Keratinocyte (primary cell): ENCODE data around the gene AGBL2. TPM values are rescaled to one million over a fixed set of nuclear protein-coding genes. Genes with fewer than 3 reads are reported as not detected.

Experiments used
- DNase-seq: peaks from one replicate; pipeline ENCODE4 v3.0.0-alpha.2; 2011; ENCODE audit warnings: low read depth, missing footprints, low spot score
- FAIRE-seq: peaks from 2 replicates; lab custom pipeline; 2011; peaks lifted over from hg19 to GRCh38; lab: Jason Lieb, UNC
- H2AFZ ChIP-seq: 2 replicates; pipeline ENCODE4 v1.6.0; 2012; ENCODE audit warnings: low read length, control low read depth, inconsistent platforms; ENCODE audit not compliant: control insufficient read depth
- H3K27ac ChIP-seq: 2 replicates; pipeline ENCODE4 v1.5.1; 2011; ENCODE audit warnings: low read length; ENCODE audit not compliant: control insufficient read depth, insufficient read depth
- H3K27me3 ChIP-seq: 3 replicates; pipeline ENCODE4 v1.6.0; 2011; ENCODE audit warnings: low read length; ENCODE audit not compliant: control insufficient read depth, insufficient read depth; ENCODE audit errors: extremely low read depth
- H3K36me3 ChIP-seq, 2 experiments: 2 replicates in 1 of 2; 3 replicates in 1 of 2; pipeline ENCODE4 v1.5.1; 2011; ENCODE audit warnings: low read length in 2 of 2, mild to moderate bottlenecking in 1 of 2; ENCODE audit not compliant: control insufficient read depth in 2 of 2, insufficient read depth in 2 of 2; ENCODE audit errors: extremely low read depth in 1 of 2
- H3K4me1 ChIP-seq: 3 replicates; pipeline ENCODE4 v1.5.1; 2011; ENCODE audit warnings: low read length; ENCODE audit not compliant: control insufficient read depth, insufficient read depth; ENCODE audit errors: extremely low read depth
- H3K4me2 ChIP-seq: 3 replicates; pipeline ENCODE4 v1.6.0; 2011; ENCODE audit warnings: low read depth, low read length; ENCODE audit not compliant: control insufficient read depth, insufficient read depth; ENCODE audit errors: extremely low read depth
- H3K4me3 ChIP-seq, 3 experiments: fragments of 200-600 bp in 1 of 3; sonication (generic) in 1 of 3; 2 replicates in 2 of 3; 3 replicates in 1 of 3; pipeline ENCODE4 v1.5.1; 2011 to 2016; ENCODE audit warnings: low read length in 3 of 3, mild to moderate bottlenecking in 3 of 3, control low read depth in 2 of 3, inconsistent platforms in 1 of 3, low read depth in 1 of 3, mixed read lengths in 1 of 3, mixed run types in 1 of 3, moderate library complexity in 1 of 3; ENCODE audit not compliant: control insufficient read depth in 2 of 3, insufficient read depth in 2 of 3; ENCODE audit errors: extremely low read depth in 1 of 3
- H3K79me2 ChIP-seq: 2 replicates; pipeline ENCODE4 v1.6.0; 2012; ENCODE audit warnings: low read length; ENCODE audit not compliant: control insufficient read depth, insufficient read depth
- H3K9ac ChIP-seq: 3 replicates; pipeline ENCODE4 v1.6.0; 2011; ENCODE audit warnings: low read length; ENCODE audit not compliant: control insufficient read depth, insufficient read depth; ENCODE audit errors: extremely low read depth
- H3K9me1 ChIP-seq: 3 replicates; pipeline ENCODE4 v1.6.0; 2011; ENCODE audit warnings: low read length; ENCODE audit not compliant: control insufficient read depth, insufficient read depth; ENCODE audit errors: extremely low read depth
- H3K9me3 ChIP-seq: 2 replicates; pipeline ENCODE4 v1.5.1; 2012; ENCODE audit warnings: low read depth, low read length; ENCODE audit not compliant: control insufficient read depth
- H4K20me1 ChIP-seq: 3 replicates; pipeline ENCODE4 v1.6.0; 2011; ENCODE audit warnings: low read length; ENCODE audit not compliant: control insufficient read depth, insufficient read depth; ENCODE audit errors: extremely low read depth
- EZH2 ChIP-seq: IDR thresholded peaks from one replicate; pipeline ENCODE4 v1.6.1; 2012; ENCODE audit warnings: inconsistent platforms, mild to moderate bottlenecking, low read length, moderate library complexity
- dilution Hi-C: fragments of 300-500 bp; cut with MboI; formaldehyde crosslinking; loops from one replicate; pipeline ENCODE4 v1.7.0; 2020; ENCODE audit warnings: low sequenced_read_pairs; ENCODE audit not compliant: extremely low pct_ligation_motif_present
- polyA plus RNA-seq, 5 experiments: library from polyadenylated mRNA; depleted of rRNA in 3 of 5; stranded (reverse) in 3 of 5; stranded (forward) in 1 of 5; unstranded in 1 of 5; fragments of >200 nt; gene quantifications; 1 replicate in 1 of 5; 2 replicates in 3 of 5; 3 replicates in 1 of 5; pipeline versions ENCODE4 v1.2.1 to v1.2.3, GENCODE V29; 2011 to 2012; ENCODE audit warnings: missing spikeins in 2 of 5, low read depth in 1 of 5, low replicate concordance in 1 of 5
- TF ChIP-seq, protein P1 (sequence below), 3 experiments: IDR thresholded peaks in 1 of 3; conservative IDR thresholded peaks in 1 of 3; optimal IDR thresholded peaks in 1 of 3; 2 replicates in 2 of 3; 3 replicates in 1 of 3; pipeline versions ENCODE3 to v1.5.1; 2011; ENCODE audit warnings: low read length in 3 of 3, mild to moderate bottlenecking in 3 of 3, moderate library complexity in 2 of 3, control low read depth in 1 of 3, inconsistent platforms in 1 of 3; ENCODE audit not compliant: insufficient read depth in 2 of 3; ENCODE audit errors: extremely low read depth in 1 of 3

The AGBL2 gene
- polyA plus RNA-seq, 1 donor (not counting 4 experiments of a cell fraction or from before 2014, with no cell fraction given): 1.3 TPM

DNA sequence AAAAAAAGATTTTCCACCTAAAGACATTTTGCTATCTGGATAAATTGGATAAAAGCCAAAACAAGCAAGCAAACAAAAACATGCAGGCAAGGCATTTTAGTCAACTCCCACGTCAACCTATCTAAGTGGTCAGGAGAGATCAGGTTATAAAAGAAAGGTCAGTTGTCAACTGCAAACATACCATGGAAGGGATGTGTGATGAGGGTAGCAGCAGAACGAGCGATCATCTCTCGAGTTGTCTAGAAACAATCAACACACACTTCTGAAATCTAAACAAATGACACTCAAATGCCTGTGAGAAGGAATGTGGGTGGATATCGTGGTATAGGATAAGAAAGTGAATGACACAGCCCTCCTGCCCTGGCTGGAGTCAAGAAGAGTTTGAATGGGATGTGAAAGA lies 83.7 kb downstream of the AGBL2 start:
- Histone ChIP-seq H3K4me2 (no peak overlapping the region), H3K4me1 (no peaks in the 10 kb centered on the region), H2AFZ (no peak overlapping the region), H3K4me3 (no peak overlapping the region), H4K20me1 (no peaks in the 10 kb centered on the region), H3K27me3 (no peaks in the 10 kb centered on the region), H3K36me3 (peaks cover 28 to 38% of the 10 kb centered on the region in 2 experiments), H3K9me3 (no peaks in the 10 kb centered on the region), H3K79me2 (no peaks in the 10 kb centered on the region), H3K9ac (no peak overlapping the region), H3K9me1 (no peaks in the 10 kb centered on the region), H3K27ac (no peak overlapping the region)
- FAIRE-seq (no peak), DNase-seq (no peak)
- dilution Hi-C loops: no loop called here
- no peak for TF ChIP-seq EZH2
- TF ChIP-seq, protein P1, sequence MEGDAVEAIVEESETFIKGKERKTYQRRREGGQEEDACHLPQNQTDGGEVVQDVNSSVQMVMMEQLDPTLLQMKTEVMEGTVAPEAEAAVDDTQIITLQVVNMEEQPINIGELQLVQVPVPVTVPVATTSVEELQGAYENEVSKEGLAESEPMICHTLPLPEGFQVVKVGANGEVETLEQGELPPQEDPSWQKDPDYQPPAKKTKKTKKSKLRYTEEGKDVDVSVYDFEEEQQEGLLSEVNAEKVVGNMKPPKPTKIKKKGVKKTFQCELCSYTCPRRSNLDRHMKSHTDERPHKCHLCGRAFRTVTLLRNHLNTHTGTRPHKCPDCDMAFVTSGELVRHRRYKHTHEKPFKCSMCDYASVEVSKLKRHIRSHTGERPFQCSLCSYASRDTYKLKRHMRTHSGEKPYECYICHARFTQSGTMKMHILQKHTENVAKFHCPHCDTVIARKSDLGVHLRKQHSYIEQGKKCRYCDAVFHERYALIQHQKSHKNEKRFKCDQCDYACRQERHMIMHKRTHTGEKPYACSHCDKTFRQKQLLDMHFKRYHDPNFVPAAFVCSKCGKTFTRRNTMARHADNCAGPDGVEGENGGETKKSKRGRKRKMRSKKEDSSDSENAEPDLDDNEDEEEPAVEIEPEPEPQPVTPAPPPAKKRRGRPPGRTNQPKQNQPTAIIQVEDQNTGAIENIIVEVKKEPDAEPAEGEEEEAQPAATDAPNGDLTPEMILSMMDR (optimal IDR thresholded peaks at IDR 0.05 in 1 of 3, IDR thresholded peaks at IDR 0.05 in 1 of 3, conservative IDR thresholded peaks at IDR 0.05 in 1 of 3; ENCODE audit: extremely low read depth in 1 of 3, insufficient read depth in 2 of 3, low read length in 3 of 3): no peak

DNA sequence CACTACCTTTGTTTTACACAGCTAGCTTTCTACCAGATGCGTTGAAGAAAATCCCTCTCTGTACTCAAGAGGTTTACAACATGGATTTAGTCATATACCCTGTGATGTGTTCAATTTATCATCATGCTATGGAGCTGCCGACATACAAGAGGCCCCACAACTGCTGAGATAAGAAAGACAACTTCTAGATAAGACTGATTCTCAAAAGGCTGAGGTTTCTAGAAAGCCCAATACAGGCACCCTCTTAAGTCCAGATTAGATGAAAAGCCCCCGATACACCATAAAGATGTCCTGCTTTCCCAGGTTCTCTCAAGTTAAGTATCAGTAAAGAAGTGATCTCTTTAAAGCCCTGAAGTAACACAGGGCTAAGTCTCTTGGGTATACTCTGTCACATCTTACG lies 87.1 kb downstream of the AGBL2 start:
- no peak overlapping the region for H2AFZ ChIP-seq
- no peak overlapping the region for H3K4me2 ChIP-seq
- dilution Hi-C loops: no loop called here
- no peaks in the 10 kb centered on the region for H3K79me2 ChIP-seq
- no peaks in the 10 kb centered on the region for H3K9me1 ChIP-seq
- no peak overlapping the region for H3K27ac ChIP-seq
- FAIRE-seq (no peak), DNase-seq (no peak)
- no peaks in the 10 kb centered on the region for H3K9me3 ChIP-seq
- TF ChIP-seq EZH2: no peak
- TF ChIP-seq, protein P1 (optimal IDR thresholded peaks at IDR 0.05 in 1 of 3, IDR thresholded peaks at IDR 0.05 in 1 of 3, conservative IDR thresholded peaks at IDR 0.05 in 1 of 3; ENCODE audit: extremely low read depth in 1 of 3, insufficient read depth in 2 of 3, low read length in 3 of 3): no peak
- no peaks in the 10 kb centered on the region for H4K20me1 ChIP-seq
- no peaks in the 10 kb centered on the region for H3K4me1 ChIP-seq
- H3K36me3 ChIP-seq: peaks cover 26 to 33% of the 10 kb centered on the region in 2 experiments
- H3K27me3 ChIP-seq: no peaks in the 10 kb centered on the region
- no peak overlapping the region for H3K4me3 ChIP-seq
- no peak overlapping the region for H3K9ac ChIP-seq
